A549 (cell line): ENCODE measurements around the gene TALDO1. TPM values are rescaled to one million over a fixed set of nuclear protein-coding genes. Genes with fewer than 3 reads are reported as not detected.

Experiments
- ATAC-seq, 2 experiments: fragments of 200-7000 bp in 1 of 2; fragments of >200 bp in 1 of 2; cut with Nextera tagmentation in 1 of 2; cut with Tn5 transposase in 1 of 2; 3 replicates each; pipeline versions ENCODE4 v1.8.0 to v1.9.1; 2018 to 2020; ENCODE audit warnings: mild to moderate bottlenecking in 1 of 2, moderate library complexity in 1 of 2
- CTCF ChIA-PET: fragments of 300-600 bp; sonication (Branson Sonifier 250); formaldehyde crosslinking; extraction: SDS; loops from one replicate; lab custom pipeline; 2021; ENCODE audit warnings: antibody characterized with exemption, inconsistent platforms; lab: Yijun Ruan, JAX
- POLR2A ChIA-PET: fragments of 350-600 bp; formaldehyde crosslinking; extraction: SDS; loops from one replicate; lab custom pipeline; 2021; ENCODE audit warnings: antibody characterized with exemption, inconsistent platforms; lab: Yijun Ruan, JAX
- DNase-seq, 2 experiments: peaks; one replicate each; pipeline versions ENCODE4 v3.0.0 to v3.0.0-alpha.2; 2011 to 2016; ENCODE audit warnings: low read depth in 1 of 2, low spot score in 1 of 2
- FAIRE-seq: peaks from 2 replicates; lab custom pipeline; 2011; peaks lifted over from hg19 to GRCh38; lab: Jason Lieb, UNC
- H3K27ac ChIP-seq, 2 experiments: fragments of >200 bp; sonication (Bioruptor Twin); formaldehyde crosslinking; 3 replicates each; pipeline ENCODE4 v1.5.1; 2016 to 2017
- H3K4me1 ChIP-seq: fragments of >200 bp; sonication (Bioruptor Twin); formaldehyde crosslinking; 3 replicates; pipeline ENCODE4 v1.6.1; 2016
- H3K4me2 ChIP-seq: fragments of >200 bp; sonication (Bioruptor Twin); formaldehyde crosslinking; 3 replicates; pipeline ENCODE4 v1.6.1; 2016
- H3K4me3 ChIP-seq: fragments of >200 bp; sonication (Bioruptor Twin); formaldehyde crosslinking; 3 replicates; pipeline ENCODE4 v1.5.1; 2016
- H3K9me3 ChIP-seq: fragments of >200 bp; sonication (Bioruptor Twin); formaldehyde crosslinking; 3 replicates; pipeline ENCODE4 v1.6.1; 2016
- BHLHE40 ChIP-seq: IDR thresholded peaks from 2 replicates; pipeline ENCODE4 v1.6.1; 2012; ENCODE audit warnings: low read depth, low read length, inconsistent platforms
- CBX2 ChIP-seq: fragments of 200-600 bp; sonication (generic); IDR thresholded peaks from 2 replicates; pipeline ENCODE4 v1.6.1; 2016; ENCODE audit warnings: low read depth, mild to moderate bottlenecking, borderline replicate concordance
- CBX8 ChIP-seq: fragments of 200-600 bp; sonication (generic); IDR thresholded peaks from 2 replicates; pipeline ENCODE4 v1.6.1; 2016
- CHD4 ChIP-seq: fragments of 200-600 bp; sonication (generic); IDR thresholded peaks from 2 replicates; pipeline ENCODE4 v1.6.1; 2016; ENCODE audit warnings: antibody characterized with exemption, mild to moderate bottlenecking, borderline replicate concordance
- EHF ChIP-seq: fragments of 250-450 bp; sonication (Bioruptor Pico); IDR thresholded peaks from 2 replicates; pipeline ENCODE4 v1.5.0; 2020; ENCODE audit warnings: mild to moderate bottlenecking
- EHMT2 ChIP-seq: fragments of 200-600 bp; sonication (generic); IDR thresholded peaks from 2 replicates; pipeline ENCODE4 v1.6.1; 2016; ENCODE audit warnings: antibody characterized with exemption, low read depth, mild to moderate bottlenecking, moderate library complexity
- EP300 ChIP-seq, 2 experiments: fragments of >200 bp; sonication (Bioruptor Twin); formaldehyde crosslinking; IDR thresholded peaks; 2 replicates in 1 of 2; 3 replicates in 1 of 2; pipeline ENCODE4 v1.6.1; 2016 to 2017
- FOSB ChIP-seq: fragments of 250-450 bp; sonication (Bioruptor Pico); IDR thresholded peaks from 2 replicates; pipeline ENCODE4 v1.5.0; 2020; ENCODE audit warnings: mild to moderate bottlenecking, moderate library complexity
- FOXS1 ChIP-seq: fragments of 250-450 bp; sonication (Bioruptor Pico); IDR thresholded peaks from 2 replicates; pipeline ENCODE4 v1.5.0; 2020; ENCODE audit warnings: mild to moderate bottlenecking, moderate library complexity
- HDAC2 ChIP-seq: fragments of 200-600 bp; sonication (generic); IDR thresholded peaks from 2 replicates; pipeline ENCODE4 v1.6.1; 2016
- HOXA7 ChIP-seq: fragments of 250-450 bp; sonication (Bioruptor Pico); IDR thresholded peaks from 2 replicates; pipeline ENCODE4 v1.5.0; 2020; ENCODE audit warnings: mild to moderate bottlenecking, moderate library complexity
- HOXB5 ChIP-seq: fragments of 250-450 bp; sonication (Bioruptor Pico); IDR thresholded peaks from 2 replicates; pipeline ENCODE4 v1.5.0; 2020; ENCODE audit warnings: mild to moderate bottlenecking, moderate library complexity
- JUNB ChIP-seq: fragments of >200 bp; sonication (Bioruptor Twin); formaldehyde crosslinking; IDR thresholded peaks from 2 replicates; pipeline ENCODE4 v1.6.1; 2016
- KDM1A ChIP-seq: fragments of 200-600 bp; sonication (generic); IDR thresholded peaks from 2 replicates; pipeline ENCODE4 v1.6.1; 2016; ENCODE audit warnings: low read depth, mild to moderate bottlenecking
- KDM5A ChIP-seq: fragments of 200-600 bp; sonication (generic); IDR thresholded peaks from 2 replicates; pipeline ENCODE4 v1.6.1; 2016; ENCODE audit warnings: antibody characterized with exemption, mild to moderate bottlenecking
- MAFK ChIP-seq: fragments of 450-650 bp; IDR thresholded peaks from 2 replicates; pipeline ENCODE4 v1.6.1; 2014; ENCODE audit not compliant: partially characterized antibody
- MAZ ChIP-seq: fragments of 150-350 bp; IDR thresholded peaks from 2 replicates; pipeline ENCODE4 v1.6.1; 2014; ENCODE audit warnings: antibody characterized with exemption, low read depth, low read length, borderline replicate concordance
- MYC ChIP-seq: IDR thresholded peaks from 2 replicates; pipeline ENCODE4 v1.6.1; 2012; ENCODE audit warnings: mild to moderate bottlenecking, inconsistent platforms, low read length, improper control_type of control experiment, borderline replicate concordance
- NFE2L2 ChIP-seq: fragments of 150-350 bp; conservative IDR thresholded peaks from 2 replicates; pipeline ENCODE4 v1.6.1; 2014; ENCODE audit warnings: low read length
- NPAS2 ChIP-seq: fragments of 250-450 bp; sonication (Bioruptor Pico); IDR thresholded peaks from 2 replicates; pipeline ENCODE4 v1.8.0; 2022; ENCODE audit warnings: mild to moderate bottlenecking, moderate library complexity, borderline replicate concordance
- NR3C1 ChIP-seq: fragments of >200 bp; sonication (Bioruptor Twin); formaldehyde crosslinking; IDR thresholded peaks from 3 replicates; pipeline ENCODE4 v1.6.1; 2017
- PHF8 ChIP-seq: fragments of 200-600 bp; sonication (generic); IDR thresholded peaks from 2 replicates; pipeline ENCODE4 v1.6.1; 2016; ENCODE audit warnings: low read depth, mild to moderate bottlenecking, antibody characterized with exemption, moderate library complexity, borderline replicate concordance
- POLR2A ChIP-seq: IDR thresholded peaks from 2 replicates; pipeline ENCODE4 v1.6.1; 2012; ENCODE audit warnings: mild to moderate bottlenecking, low read length
- RAD21 ChIP-seq, 2 experiments: fragments of >200 bp in 1 of 2; sonication (Bioruptor Twin) in 1 of 2; formaldehyde crosslinking in 1 of 2; IDR thresholded peaks in 1 of 2; conservative IDR thresholded peaks in 1 of 2; 2 replicates in 1 of 2; 3 replicates in 1 of 2; pipeline ENCODE4 v1.6.1; 2012 to 2018; ENCODE audit warnings: inconsistent platforms in 1 of 2
- RARB ChIP-seq: fragments of 250-450 bp; sonication (Bioruptor Pico); IDR thresholded peaks from 2 replicates; pipeline ENCODE4 v1.8.0; 2021; ENCODE audit warnings: mild to moderate bottlenecking, moderate library complexity
- RCOR1 ChIP-seq: fragments of 150-350 bp; IDR thresholded peaks from 2 replicates; pipeline ENCODE4 v1.6.1; 2014; ENCODE audit warnings: antibody characterized with exemption, low read length, low read depth
- RFX5 ChIP-seq: fragments of 450-650 bp; IDR thresholded peaks from 2 replicates; pipeline ENCODE4 v1.7.1; 2014; ENCODE audit warnings: antibody characterized with exemption, mild to moderate bottlenecking, moderate library complexity
- SMC3 ChIP-seq: fragments of >200 bp; sonication (Bioruptor Twin); formaldehyde crosslinking; IDR thresholded peaks from 3 replicates; pipeline ENCODE4 v1.6.1; 2018; ENCODE audit warnings: inconsistent platforms
- SREBF2 ChIP-seq: fragments of 450-650 bp; IDR thresholded peaks from 2 replicates; pipeline ENCODE4 v1.6.1; 2014; ENCODE audit warnings: mild to moderate bottlenecking, moderate library complexity
- TFCP2L1 ChIP-seq: fragments of 250-450 bp; sonication (Bioruptor Pico); IDR thresholded peaks from 2 replicates; pipeline ENCODE4 v1.5.0; 2021; ENCODE audit warnings: mild to moderate bottlenecking
- TP53 ChIP-seq: fragments of 250-450 bp; sonication (Bioruptor Pico); IDR thresholded peaks from 2 replicates; pipeline ENCODE4 v1.5.0; 2021; ENCODE audit warnings: mild to moderate bottlenecking, moderate library complexity
- ZFP36 ChIP-seq: fragments of 450-650 bp; IDR thresholded peaks from 2 replicates; pipeline ENCODE4 v1.6.1; 2014; ENCODE audit warnings: borderline replicate concordance; ENCODE audit not compliant: partially characterized antibody
- ZSCAN20 ChIP-seq: fragments of 250-450 bp; sonication (Bioruptor Pico); IDR thresholded peaks from 2 replicates; pipeline ENCODE4 v1.8.0; 2022; ENCODE audit warnings: mild to moderate bottlenecking, moderate library complexity
- WGBS: methylation state at CpG from one replicate; pipeline ENCODE4 v1.1.6; 2017; ENCODE audit errors: missing lambda C conversion rate; 5-methylcytosine and 5-hydroxymethylcytosine counted together
- polyA minus RNA-seq: library from RNA; depleted of rRNA, polyadenylated mRNA; stranded (reverse); fragments of >200 nt; gene quantifications from 2 replicates; pipeline ENCODE4 v1.2.3, GENCODE V29; 2011; rRNA and poly(A)+ RNA removed
- polyA plus RNA-seq, 4 experiments: library from polyadenylated mRNA; depleted of rRNA in 3 of 4; stranded (reverse); fragments of >200 nt; fragmentation: RNase III in 1 of 4; extraction: RNeasy Plus Mini Kit Qiagen cat#74134 plus additional on column Dnase treatment in 1 of 4; gene quantifications; 2 replicates in 3 of 4; 3 replicates in 1 of 4; pipeline ENCODE4 v1.2.3, GENCODE V29; 2011 to 2017
- TF ChIP-seq, protein P1 (sequence below): fragments of 450-650 bp; IDR thresholded peaks from 2 replicates; pipeline ENCODE4 v1.6.1; 2014; ENCODE audit warnings: antibody characterized with exemption
- TF ChIP-seq, protein P2 (sequence below): fragments of >200 bp; sonication (Bioruptor Twin); formaldehyde crosslinking; IDR thresholded peaks from 2 replicates; pipeline ENCODE4 v1.6.1; 2016
- TF ChIP-seq, protein P3 (sequence below): IDR thresholded peaks from 2 replicates; pipeline ENCODE4 v1.6.1; 2012
- TF ChIP-seq, protein P4 (sequence below): fragments of 250-450 bp; sonication (Bioruptor Pico); IDR thresholded peaks from 2 replicates; pipeline ENCODE4 v1.5.0; 2021; ENCODE audit warnings: mild to moderate bottlenecking, moderate library complexity, borderline replicate concordance
- TF ChIP-seq, protein P5 (sequence below): fragments of 250-450 bp; sonication (Bioruptor Pico); IDR thresholded peaks from 2 replicates; pipeline ENCODE4 v1.5.0; 2020; ENCODE audit warnings: low read depth, mild to moderate bottlenecking, moderate library complexity

Gene TALDO1
- polyA plus RNA-seq (2011; rRNA removed) (287 and 296 TPM in 2 replicates), polyA plus RNA-seq (2017; fragmentation: RNase III; extraction: RNeasy Plus Mini Kit Qiagen cat#74134 plus additional on column Dnase treatment) (386 to 392 TPM (median 391 TPM) in 3 replicates), polyA minus RNA-seq (132 and 159 TPM in 2 replicates)
- 443 and 463 TPM in 2 replicates for polyA plus RNA-seq (2012; cell fraction: cytosol; rRNA removed)
- polyA plus RNA-seq (2012; cell fraction: nucleus; rRNA removed): 406 and 442 TPM in 2 replicates

DNA sequence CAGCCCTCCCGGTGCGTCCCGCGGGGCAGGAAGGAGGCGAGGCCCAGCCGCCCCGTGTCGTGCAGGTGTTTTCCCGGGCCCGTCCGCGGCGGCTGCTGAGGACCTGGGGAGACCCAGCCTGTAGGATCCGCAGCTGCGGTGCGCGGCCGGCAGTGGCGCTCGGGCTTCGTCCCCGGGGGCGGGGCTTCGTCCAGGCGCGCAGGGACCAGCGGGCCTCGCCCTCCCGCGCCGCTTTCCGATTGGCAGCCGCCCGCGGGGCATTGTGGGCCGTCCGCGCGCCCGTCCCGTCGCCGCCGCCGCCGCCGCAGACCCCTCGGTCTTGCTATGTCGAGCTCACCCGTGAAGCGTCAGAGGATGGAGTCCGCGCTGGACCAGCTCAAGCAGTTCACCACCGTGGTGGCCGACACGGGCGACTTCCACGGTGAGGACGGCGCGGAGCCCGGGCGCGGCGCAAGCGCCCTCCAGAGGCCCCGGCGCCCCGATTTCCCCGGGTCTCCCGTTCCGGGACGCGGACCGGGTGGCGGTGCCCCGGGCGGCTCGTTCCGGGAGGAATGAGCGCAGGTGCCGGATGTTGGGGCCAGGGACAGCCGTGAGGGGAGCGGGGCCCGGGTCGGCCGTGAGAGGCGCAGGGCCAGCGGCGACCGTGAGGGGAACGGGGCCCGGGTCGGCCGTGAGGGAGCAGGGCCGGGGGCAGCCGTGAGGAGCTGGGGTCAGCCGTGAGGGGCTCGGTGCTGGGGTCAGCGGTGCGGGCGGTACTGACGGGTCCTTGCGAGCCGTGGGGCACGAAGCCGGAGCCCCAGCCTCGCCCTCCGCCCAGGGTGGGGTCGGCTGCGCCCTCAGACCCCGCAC is at the start of gene TALDO1:
TALDO1 (plus strand) TSS at position 307 of the 849 bp plus-strand sequence; CDS start at position 325, 18 bp downstream.
- Histone ChIP-seq H3K4me2 (peak within 1 kb of the TSS; percentile 95), H3K4me1 (peaks cover 21% of the 10 kb centered on the region), H3K9me3 (no peaks in the 10 kb centered on the region), H3K27ac (peak within 1 kb of the TSS; percentile 87 to 97), H3K4me3 (peak within 1 kb of the TSS; percentile 99)
- WGBS: 1% methylated on average over 39 of the region's 112 CpGs
- CTCF ChIA-PET: interaction anchor here (0.6 to 11.3 kb wide), 17 partner anchors 8 to 92 kb away, joined by 3 to 119 read pairs (median 3); partner anchors contain the start of gene TMEM80
- peak; percentile 88 for DNase-seq
- FAIRE-seq: no peak
- ATAC-seq: peak; percentile 94 to 95
- POLR2A ChIA-PET: interaction anchor here (0.6 to 1.7 kb wide), 10 partner anchors 11 to 172 kb away, joined by 3 to 9 read pairs (median 4); partner anchors contain the start of genes DEAF1, GATD1 and TMEM80
- TF ChIP-seq KDM5A (0 out of 2 replicates have a peak, but pooled peaks have one; percentile 45), RARB (CRISPR knock-in tag) (no peak), ZFP36 (no peak), SMC3 (no peak), NR3C1 (no peak), HOXB5 (no peak), CBX2 (no peak), EHMT2 (no peak), FOXS1 (no peak), NPAS2 (CRISPR knock-in tag) (no peak), PHF8 (peak; percentile 65; the same call in 1 of the 2 replicates), RCOR1 (no peak), SREBF2 (no peak), CBX8 (no peak), TFCP2L1 (CRISPR knock-in tag) (no peak), MAFK (no peak), KDM1A (no peak), NFE2L2 (no peak), HDAC2 (no peak), CHD4 (no peak), RFX5 (no peak), RAD21 (conservative IDR thresholded peaks at IDR 0.05 in 1 of 2, IDR thresholded peaks at IDR 0.05 in 1 of 2) (no peak), FOSB (CRISPR knock-in tag) (no peak), HOXA7 (no peak), POLR2A (peak; percentile 64), JUNB (no peak), ZSCAN20 (no peak), MAZ (no peak), BHLHE40 (no peak), EHF (CRISPR knock-in tag) (no peak), MYC (no peak), TP53 (CRISPR knock-in tag) (no peak), EP300 (IDR thresholded peaks at IDR 0.05) (no peak)
- TF ChIP-seq, protein P1, sequence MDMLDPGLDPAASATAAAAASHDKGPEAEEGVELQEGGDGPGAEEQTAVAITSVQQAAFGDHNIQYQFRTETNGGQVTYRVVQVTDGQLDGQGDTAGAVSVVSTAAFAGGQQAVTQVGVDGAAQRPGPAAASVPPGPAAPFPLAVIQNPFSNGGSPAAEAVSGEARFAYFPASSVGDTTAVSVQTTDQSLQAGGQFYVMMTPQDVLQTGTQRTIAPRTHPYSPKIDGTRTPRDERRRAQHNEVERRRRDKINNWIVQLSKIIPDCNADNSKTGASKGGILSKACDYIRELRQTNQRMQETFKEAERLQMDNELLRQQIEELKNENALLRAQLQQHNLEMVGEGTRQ: no peak
- TF ChIP-seq, protein P2, sequence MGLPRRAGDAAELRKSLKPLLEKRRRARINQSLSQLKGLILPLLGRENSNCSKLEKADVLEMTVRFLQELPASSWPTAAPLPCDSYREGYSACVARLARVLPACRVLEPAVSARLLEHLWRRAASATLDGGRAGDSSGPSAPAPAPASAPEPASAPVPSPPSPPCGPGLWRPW: no peak
- TF ChIP-seq, protein P3, sequence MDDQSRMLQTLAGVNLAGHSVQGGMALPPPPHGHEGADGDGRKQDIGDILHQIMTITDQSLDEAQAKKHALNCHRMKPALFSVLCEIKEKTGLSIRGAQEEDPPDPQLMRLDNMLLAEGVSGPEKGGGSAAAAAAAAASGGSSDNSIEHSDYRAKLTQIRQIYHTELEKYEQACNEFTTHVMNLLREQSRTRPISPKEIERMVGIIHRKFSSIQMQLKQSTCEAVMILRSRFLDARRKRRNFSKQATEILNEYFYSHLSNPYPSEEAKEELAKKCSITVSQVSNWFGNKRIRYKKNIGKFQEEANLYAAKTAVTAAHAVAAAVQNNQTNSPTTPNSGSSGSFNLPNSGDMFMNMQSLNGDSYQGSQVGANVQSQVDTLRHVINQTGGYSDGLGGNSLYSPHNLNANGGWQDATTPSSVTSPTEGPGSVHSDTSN: no peak
- TF ChIP-seq, protein P4, sequence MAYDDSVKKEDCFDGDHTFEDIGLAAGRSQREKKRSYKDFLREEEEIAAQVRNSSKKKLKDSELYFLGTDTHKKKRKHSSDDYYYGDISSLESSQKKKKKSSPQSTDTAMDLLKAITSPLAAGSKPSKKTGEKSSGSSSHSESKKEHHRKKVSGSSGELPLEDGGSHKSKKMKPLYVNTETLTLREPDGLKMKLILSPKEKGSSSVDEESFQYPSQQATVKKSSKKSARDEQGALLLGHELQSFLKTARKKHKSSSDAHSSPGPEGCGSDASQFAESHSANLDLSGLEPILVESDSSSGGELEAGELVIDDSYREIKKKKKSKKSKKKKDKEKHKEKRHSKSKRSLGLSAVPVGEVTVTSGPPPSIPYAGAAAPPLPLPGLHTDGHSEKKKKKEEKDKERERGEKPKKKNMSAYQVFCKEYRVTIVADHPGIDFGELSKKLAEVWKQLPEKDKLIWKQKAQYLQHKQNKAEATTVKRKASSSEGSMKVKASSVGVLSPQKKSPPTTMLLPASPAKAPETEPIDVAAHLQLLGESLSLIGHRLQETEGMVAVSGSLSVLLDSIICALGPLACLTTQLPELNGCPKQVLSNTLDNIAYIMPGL: 0 out of 2 replicates have a peak, but pooled peaks have one; percentile 52
- TF ChIP-seq, protein P5, sequence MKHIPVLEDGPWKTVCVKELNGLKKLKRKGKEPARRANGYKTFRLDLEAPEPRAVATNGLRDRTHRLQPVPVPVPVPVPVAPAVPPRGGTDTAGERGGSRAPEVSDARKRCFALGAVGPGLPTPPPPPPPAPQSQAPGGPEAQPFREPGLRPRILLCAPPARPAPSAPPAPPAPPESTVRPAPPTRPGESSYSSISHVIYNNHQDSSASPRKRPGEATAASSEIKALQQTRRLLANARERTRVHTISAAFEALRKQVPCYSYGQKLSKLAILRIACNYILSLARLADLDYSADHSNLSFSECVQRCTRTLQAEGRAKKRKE (CRISPR knock-in tag): no peak
